ENCODE results near the gene FOLR3. TPM values are rescaled to one million over a fixed set of nuclear protein-coding genes. Genes with fewer than 3 reads are reported as not detected.
"Not testable (repeated sequence)": the region's sequence is repeated elsewhere in the genome, so short reads cannot be mapped to it uniquely, and the experiment has no call there.

FOLR3 gene
- total RNA-seq, 4 donors from 2014 or later: 0.35 TPM; not detected in 3

DNA sequence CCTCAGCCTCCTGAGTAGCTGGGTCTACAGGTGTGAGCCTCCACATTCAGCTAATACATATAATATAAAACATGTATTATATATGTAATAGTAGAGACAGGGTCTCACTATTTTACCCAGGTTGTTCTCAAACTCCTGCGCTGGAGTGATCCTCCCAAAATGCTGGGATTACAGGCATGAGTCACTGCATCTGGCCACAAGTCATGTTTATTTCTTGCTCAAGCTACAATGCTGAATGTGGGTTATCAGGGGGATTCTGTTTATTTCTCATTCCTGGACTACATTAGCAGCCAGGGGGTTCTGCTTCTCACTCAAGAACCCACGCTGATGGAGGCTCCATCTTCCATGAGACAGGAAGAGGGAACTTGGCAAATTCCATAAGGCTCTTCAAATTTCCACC, 24.8 kb downstream of the FOLR3 start:
- intact Hi-C loops (cut with DNase I): no loop called here
- Histone ChIP-seq H3K4me3 (no peak overlapping the region), H3K4me1 (no peaks in the 10 kb centered on the region), H3K27me3 (peaks cover 0 to 16% (median 0%) of the 10 kb centered on the region in 4 donors), H3K9me3 (no peaks in the 10 kb centered on the region), H3K36me3 (no peaks in the 10 kb centered on the region), H3K27ac (no peak overlapping the region)
- WGBS, 2 donors: 24 to 51% methylated on average over 2 of the region's 2 CpGs
- TF ChIP-seq POLR2A (IDR thresholded peaks at IDR 0.05): no peak
- TF ChIP-seq, protein P1, sequence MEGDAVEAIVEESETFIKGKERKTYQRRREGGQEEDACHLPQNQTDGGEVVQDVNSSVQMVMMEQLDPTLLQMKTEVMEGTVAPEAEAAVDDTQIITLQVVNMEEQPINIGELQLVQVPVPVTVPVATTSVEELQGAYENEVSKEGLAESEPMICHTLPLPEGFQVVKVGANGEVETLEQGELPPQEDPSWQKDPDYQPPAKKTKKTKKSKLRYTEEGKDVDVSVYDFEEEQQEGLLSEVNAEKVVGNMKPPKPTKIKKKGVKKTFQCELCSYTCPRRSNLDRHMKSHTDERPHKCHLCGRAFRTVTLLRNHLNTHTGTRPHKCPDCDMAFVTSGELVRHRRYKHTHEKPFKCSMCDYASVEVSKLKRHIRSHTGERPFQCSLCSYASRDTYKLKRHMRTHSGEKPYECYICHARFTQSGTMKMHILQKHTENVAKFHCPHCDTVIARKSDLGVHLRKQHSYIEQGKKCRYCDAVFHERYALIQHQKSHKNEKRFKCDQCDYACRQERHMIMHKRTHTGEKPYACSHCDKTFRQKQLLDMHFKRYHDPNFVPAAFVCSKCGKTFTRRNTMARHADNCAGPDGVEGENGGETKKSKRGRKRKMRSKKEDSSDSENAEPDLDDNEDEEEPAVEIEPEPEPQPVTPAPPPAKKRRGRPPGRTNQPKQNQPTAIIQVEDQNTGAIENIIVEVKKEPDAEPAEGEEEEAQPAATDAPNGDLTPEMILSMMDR (IDR thresholded peaks at IDR 0.05): no peak
- DNase-seq: no peak

GRCh38 chr11:72162891-72163492, 27.5 kb downstream of the FOLR3 start:
- no peak for DNase-seq
- intact Hi-C loops (cut with DNase I): no loop called here
- no peak for TF ChIP-seq POLR2A (IDR thresholded peaks at IDR 0.05)
- TF ChIP-seq, protein P1 (IDR thresholded peaks at IDR 0.05): no peak
- 81 to 85% methylated on average over 12 to 14 of the region's 16 CpGs for WGBS, 2 donors
- Histone ChIP-seq H3K27me3 (peaks cover 0 to 20% (median 0%) of the 10 kb centered on the region in 4 donors), H3K9me3 (no peaks in the 10 kb centered on the region), H3K27ac (no peak overlapping the region), H3K4me1 (no peaks in the 10 kb centered on the region), H3K4me3 (no peak overlapping the region), H3K36me3 (no peaks in the 10 kb centered on the region)

DNA sequence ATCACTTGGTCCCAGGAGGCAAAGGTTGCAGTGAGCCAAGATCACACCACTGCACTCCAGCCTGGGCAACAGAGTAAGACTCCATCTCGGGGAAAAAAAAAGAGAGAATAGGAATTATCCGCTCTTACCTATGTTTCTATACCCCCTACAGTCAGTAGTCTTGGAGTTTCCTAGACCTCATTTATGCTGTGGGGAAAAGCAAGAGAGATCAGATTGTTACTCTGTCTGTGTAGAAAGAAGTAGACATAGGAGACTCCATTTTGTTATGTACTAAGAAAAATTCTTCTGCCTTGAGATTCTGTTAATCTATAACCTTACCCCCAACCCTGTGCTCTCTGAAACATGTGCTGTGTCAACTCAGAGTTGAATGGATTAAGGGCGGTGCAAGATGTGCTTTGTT, 28.7 kb downstream of the FOLR3 start:
- H3K27ac ChIP-seq; H3K4me3 ChIP-seq; H3K36me3 ChIP-seq; intact Hi-C loops (cut with DNase I); H3K9me3 ChIP-seq; H3K4me1 ChIP-seq; DNase-seq: not testable (repeated sequence)
- WGBS, 2 donors: 81 to 91% methylated on average over 2 of the region's 3 CpGs
- H3K27me3 ChIP-seq: peaks cover 0 to 12% (median 0%) of the 10 kb centered on the region in 4 donors

GRCh38 chr11:72169046-72169555, 33.6 kb downstream of the FOLR3 start:
- DNase-seq; intact Hi-C loops (cut with DNase I); H3K4me3 ChIP-seq; H3K27ac ChIP-seq; H3K27me3 ChIP-seq; H3K9me3 ChIP-seq; H3K36me3 ChIP-seq: not testable (repeated sequence)
- 83 to 91% methylated on average over 4 to 5 of the region's 5 CpGs for WGBS, 2 donors
- peaks cover 0 to 32% (median 14%) of the 10 kb centered on the region in 3 donors for H3K4me1 ChIP-seq

GRCh38 chr11:72169754-72170153, 34.2 kb downstream of the FOLR3 start:
- peaks cover 0 to 39% (median 18%) of the 10 kb centered on the region in 3 donors for H3K4me1 ChIP-seq
- H3K4me3 ChIP-seq; H3K27ac ChIP-seq; DNase-seq; H3K36me3 ChIP-seq; intact Hi-C loops (cut with DNase I); H3K9me3 ChIP-seq; H3K27me3 ChIP-seq: not testable (repeated sequence)
- 93 to 100% methylated on average over 1 to 3 of the region's 3 CpGs for WGBS, 2 donors

- H3K36me3 ChIP-seq; DNase-seq; H3K9me3 ChIP-seq; H3K27me3 ChIP-seq; H3K4me3 ChIP-seq; intact Hi-C loops (cut with DNase I): not testable (repeated sequence)
- Histone ChIP-seq H3K27ac (peak overlapping the region in 1 of 4 donors; percentile 17), H3K4me1 (peaks cover 0 to 45% (median 19%) of the 10 kb centered on the region in 3 donors)
- WGBS, 2 donors: 56 to 73% methylated on average over 2 to 4 of the region's 4 CpGs
Observed at GRCh38 chr11:72172043-72172442, 36.5 kb downstream of the FOLR3 start.

- Histone ChIP-seq H3K9me3 (no peaks in the 10 kb centered on the region), H3K4me1 (peaks cover 0 to 45% (median 19%) of the 10 kb centered on the region in 3 donors), H3K27ac (peak overlapping the region in 2 of 4 donors; percentile 51 to 71), H3K27me3 (no peaks in the 10 kb centered on the region), H3K36me3 (no peaks in the 10 kb centered on the region), H3K4me3 (no peak overlapping the region)
- 92 to 96% methylated on average over 3 of the region's 3 CpGs for WGBS, 2 donors
- TF ChIP-seq POLR2A (IDR thresholded peaks at IDR 0.05): no peak
- TF ChIP-seq, protein P1 (IDR thresholded peaks at IDR 0.05): no peak
- no peak for DNase-seq
- intact Hi-C loops (cut with DNase I): no loop called here
Observed at GRCh38 chr11:72173291-72173690, 37.8 kb downstream of the FOLR3 start.
